DMS 273 (cell line): ENCODE data around the gene BBX.
"Not testable (repeated sequence)": the region's sequence is repeated elsewhere in the genome, so short reads cannot be mapped to it uniquely, and the experiment has no call there.

Experiments used
- DNase-seq: peaks from one replicate; lab custom pipeline; 2025; ENCODE audit not compliant: unreplicated experiment; lab: John Stamatoyannopoulos, UW

The BBX gene

GRCh38 chr3:107681396-107681795, 158.6 kb downstream of the BBX start:
- DNase-seq = no peak

GRCh38 chr3:107682580-107682979, 159.8 kb downstream of the BBX start:
- no peak for DNase-seq

GRCh38 chr3:107683447-107683846, 160.7 kb downstream of the BBX start:
- DNase-seq = no peak

GRCh38 chr3:107684431-107684925, 161.7 kb downstream of the BBX start:
- no peak for DNase-seq

- no peak for DNase-seq
Observed at GRCh38 chr3:107685383-107685782, 162.6 kb downstream of the BBX start.

- no peak for DNase-seq
Observed at GRCh38 chr3:107687056-107687581, 164.4 kb downstream of the BBX start.

- DNase-seq = no peak
Observed at GRCh38 chr3:107689355-107689754, 166.6 kb downstream of the BBX start.

GRCh38 chr3:107690522-107691138, 167.9 kb downstream of the BBX start:
- peak; percentile 84 for DNase-seq

GRCh38 chr3:107691984-107692383, 169.2 kb downstream of the BBX start:
- not testable (repeated sequence) for DNase-seq

- DNase-seq = not testable (repeated sequence)
Observed at GRCh38 chr3:107697348-107697747, 174.6 kb downstream of the BBX start.

- DNase-seq = not testable (repeated sequence)
Observed at GRCh38 chr3:107697855-107698254, 175.1 kb downstream of the BBX start.

GRCh38 chr3:107699682-107700081, 176.9 kb downstream of the BBX start:
- DNase-seq = no peak

GRCh38 chr3:107701299-107701698, 178.5 kb downstream of the BBX start:
- no peak for DNase-seq

GRCh38 chr3:107704477-107704876, 181.7 kb downstream of the BBX start:
- no peak for DNase-seq

GRCh38 chr3:107705046-107705445, 182.3 kb downstream of the BBX start:
- no peak for DNase-seq

- peak; percentile 13 for DNase-seq
Observed at GRCh38 chr3:107710851-107711250, 188.1 kb downstream of the BBX start.

- DNase-seq = no peak
Observed at GRCh38 chr3:107716734-107717133, 194.0 kb downstream of the BBX start.

GRCh38 chr3:107718547-107718946, 195.8 kb downstream of the BBX start:
- DNase-seq = no peak

- no peak for DNase-seq
Observed at GRCh38 chr3:107727102-107727501, 204.3 kb downstream of the BBX start.

- no peak for DNase-seq
Observed at GRCh38 chr3:107729686-107730085, 206.9 kb downstream of the BBX start.

- DNase-seq = no peak
Observed at GRCh38 chr3:107734317-107734716, 211.6 kb downstream of the BBX start.

GRCh38 chr3:107737914-107738313, 215.2 kb downstream of the BBX start:
- DNase-seq = no peak
